Stimulated activated CD4-positive, alpha-beta T cell treated with anti-CD3 and anti-CD28 coated beads, Interleukin-1b, Interleukin-23, amount 100 ng/mL, for 48 hours (primary cell): ENCODE results near the gene BAD.
"Not testable (repeated sequence)": the region's sequence is repeated elsewhere in the genome, so short reads cannot be mapped to it uniquely, and the experiment has no call there.

Experiments
- DNase-seq: peaks from one replicate; pipeline ENCODE4 v3.0.0-alpha.2; 2020

Gene BAD

GRCh38 chr11:64255135-64256128 is 29.0 kb downstream of the BAD start:
- DNase-seq, result no peak

GRCh38 chr11:64254326-64254725 is 30.1 kb downstream of the BAD start:
- DNase-seq, result no peak

- no peak for DNase-seq
These were observed 31.0 kb downstream of the BAD start for GRCh38 chr11:64253481-64253880.

GRCh38 chr11:64253043-64253442 is 31.4 kb downstream of the BAD start:
- no peak for DNase-seq

GRCh38 chr11:64252003-64252872 is 32.2 kb downstream of the BAD start:
- DNase-seq, result no peak

- DNase-seq, result no peak
These were observed 32.8 kb downstream of the BAD start for GRCh38 chr11:64251753-64252002.

- peak; percentile 52 for DNase-seq
These were observed 33.3 kb downstream of the BAD start, which contains the start of gene PLCB3 for GRCh38 chr11:64251016-64251752. Gene PLCB3, plus strand, starts transcription at chr11:64251530. Its CDS starts 120 bp downstream, at chr11:64251650.

GRCh38 chr11:64250415-64251015 is 34.0 kb downstream of the BAD start:
- no peak for DNase-seq

GRCh38 chr11:64249563-64250414 is 34.7 kb downstream of the BAD start:
- no peak for DNase-seq

- DNase-seq, result no peak
These were observed 35.4 kb downstream of the BAD start for GRCh38 chr11:64249038-64249437.

GRCh38 chr11:64248578-64248977 is 35.9 kb downstream of the BAD start:
- no peak for DNase-seq

GRCh38 chr11:64247729-64248531 is 36.5 kb downstream of the BAD start:
- DNase-seq, result no peak

- peak; percentile 80 for DNase-seq
These were observed 37.4 kb downstream of the BAD start, which contains the start of gene PPP1R14B for GRCh38 chr11:64246871-64247728. Gene PPP1R14B, minus strand, starts transcription at chr11:64246943. Its CDS starts 270 bp downstream, at chr11:64246673.

- not testable (repeated sequence) for DNase-seq
These were observed 37.9 kb downstream of the BAD start for GRCh38 chr11:64246621-64246870.

GRCh38 chr11:64245797-64246620 is 38.5 kb downstream of the BAD start:
- peak; percentile 83 for DNase-seq

- DNase-seq, result no peak
These were observed 39.1 kb downstream of the BAD start for GRCh38 chr11:64245401-64245796.

GRCh38 chr11:64244966-64245365 is 39.5 kb downstream of the BAD start:
- DNase-seq, result no peak

- DNase-seq, result no peak
These were observed 40.4 kb downstream of the BAD start for GRCh38 chr11:64244107-64244506.
